H1 (cell line): ENCODE results near the gene NLGN4Y. TPM values are rescaled to one million over a fixed set of nuclear protein-coding genes. Genes with fewer than 3 reads are reported as not detected.

Experiments used
- CTCF ChIA-PET: fragments of 300-600 bp; sonication (Branson Sonifier 250); formaldehyde crosslinking; loops from one replicate; lab custom pipeline; 2021; ENCODE audit not compliant: partially characterized antibody; lab: Charles Lee
- POLR2A ChIA-PET: fragments of 300-600 bp; sonication (Branson Sonifier 250); formaldehyde crosslinking; loops from one replicate; lab custom pipeline; 2021; ENCODE audit warnings: inconsistent platforms; ENCODE audit not compliant: partially characterized antibody; lab: Charles Lee
- DNase-seq, 2 experiments: peaks; one replicate each; pipeline versions ENCODE4 v3.0.0 to v3.0.0-alpha.2; 2010 to 2022; ENCODE audit warnings: low spot score in 2 of 2, low read depth in 1 of 2, mixed read lengths in 1 of 2
- FAIRE-seq: peaks from 2 replicates; lab custom pipeline; 2011; peaks lifted over from hg19 to GRCh38; lab: Jason Lieb, UNC
- H2AFZ ChIP-seq: 2 replicates; pipeline ENCODE4 v1.8.1; 2012; ENCODE audit warnings: low read length, inconsistent platforms
- H2AK5ac ChIP-seq: 2 replicates; pipeline ENCODE4 v1.6.1; 2013; ENCODE audit warnings: low read depth, low read length
- H2BK120ac ChIP-seq: replicated peaks from 2 replicates; pipeline ENCODE3; 2013; ENCODE audit warnings: low read depth, low read length, inconsistent platforms
- H2BK12ac ChIP-seq: 2 replicates; pipeline ENCODE4 v1.6.1; 2013; ENCODE audit warnings: low read depth, low read length
- H2BK15ac ChIP-seq: 2 replicates; pipeline ENCODE4 v1.6.1; 2013; ENCODE audit warnings: low read length
- H2BK20ac ChIP-seq: 2 replicates; pipeline ENCODE4 v1.6.1; 2013; ENCODE audit warnings: low read length
- H2BK5ac ChIP-seq: 2 replicates; pipeline ENCODE4 v1.6.1; 2013; ENCODE audit warnings: low read depth, low read length
- H3K14ac ChIP-seq: 2 replicates; pipeline ENCODE4 v1.6.1; 2013; ENCODE audit warnings: inconsistent platforms; ENCODE audit not compliant: insufficient read length
- H3K18ac ChIP-seq: 2 replicates; pipeline ENCODE4 v1.6.1; 2013; ENCODE audit warnings: low read length; ENCODE audit errors: extremely low read depth
- H3K23ac ChIP-seq: 2 replicates; pipeline ENCODE4 v1.6.1; 2013; ENCODE audit warnings: inconsistent platforms; ENCODE audit not compliant: insufficient read length
- H3K23me2 ChIP-seq: 2 replicates; pipeline ENCODE4 v1.6.1; 2013; ENCODE audit warnings: low read depth, low read length
- H3K27ac ChIP-seq: 2 replicates; pipeline ENCODE4 v1.6.1; 2011; ENCODE audit warnings: low read depth, low read length, inconsistent platforms
- H3K27me3 ChIP-seq, 4 experiments: replicated peaks in 1 of 4; 1 replicate in 1 of 4; 2 replicates in 3 of 4; pipeline versions ENCODE4 v1.6.1 to v1.8.1; 2011 to 2013; ENCODE audit warnings: low read length in 3 of 4, mild to moderate bottlenecking in 3 of 4, inconsistent platforms in 2 of 4, mixed read lengths in 2 of 4, moderate library complexity in 1 of 4; ENCODE audit not compliant: control insufficient read depth in 3 of 4, insufficient read depth in 3 of 4; ENCODE audit errors: extremely low read depth in 1 of 4
- H3K36me3 ChIP-seq, 4 experiments: 2 replicates each; pipeline versions ENCODE4 v1.6.1 to v1.8.1; 2011 to 2013; ENCODE audit warnings: mild to moderate bottlenecking in 4 of 4, low read length in 3 of 4, moderate library complexity in 2 of 4, control low read depth in 1 of 4, inconsistent platforms in 1 of 4; ENCODE audit not compliant: insufficient read depth in 4 of 4, control insufficient read depth in 2 of 4
- H3K4ac ChIP-seq: replicated peaks from 2 replicates; pipeline ENCODE3; 2013; ENCODE audit warnings: low read length, low read depth, mixed read lengths, inconsistent platforms; ENCODE audit not compliant: insufficient read length
- H3K4me1 ChIP-seq, 4 experiments: replicated peaks in 1 of 4; 1 replicate in 1 of 4; 2 replicates in 3 of 4; pipeline versions ENCODE4 v1.6.1 to v1.8.1; 2011 to 2013; ENCODE audit warnings: low read length in 3 of 4, inconsistent platforms in 2 of 4, mixed read lengths in 1 of 4; ENCODE audit not compliant: insufficient read depth in 4 of 4, control insufficient read depth in 3 of 4
- H3K4me2 ChIP-seq, 2 experiments: 2 replicates each; pipeline versions ENCODE4 v1.6.1 to v1.8.1; 2011 to 2013; ENCODE audit warnings: low read depth in 2 of 2, low read length in 2 of 2, control low read depth in 1 of 2, inconsistent platforms in 1 of 2, mild to moderate bottlenecking in 1 of 2; ENCODE audit not compliant: insufficient read depth in 1 of 2
- H3K4me3 ChIP-seq, 4 experiments: fragments of 200-600, 300-600 bp in 1 of 4; sonication (generic), shearing (Covaris generic), sonication (Bioruptor Twin) in 1 of 4; 2 replicates each; pipeline versions ENCODE4 v1.5.1 to v1.8.1; 2011 to 2016; ENCODE audit warnings: low read length in 4 of 4, low read depth in 3 of 4, control low read depth in 2 of 4, inconsistent platforms in 2 of 4, mild to moderate bottlenecking in 2 of 4, mixed read lengths in 1 of 4, moderate library complexity in 1 of 4; ENCODE audit not compliant: insufficient read depth in 2 of 4; ENCODE audit errors: extremely low read depth in 1 of 4
- H3K56ac ChIP-seq: replicated peaks from 2 replicates; pipeline ENCODE3; 2013; ENCODE audit warnings: low read depth, mild to moderate bottlenecking, mixed read lengths, low read length, inconsistent platforms; ENCODE audit not compliant: insufficient read length
- H3K79me1 ChIP-seq: 2 replicates; pipeline ENCODE4 v1.6.1; 2013; ENCODE audit warnings: low read depth, low read length, control low read depth
- H3K79me2 ChIP-seq, 2 experiments: 2 replicates each; pipeline versions ENCODE4 v1.6.1 to v1.8.1; 2012 to 2013; ENCODE audit warnings: low read length in 2 of 2, mild to moderate bottlenecking in 2 of 2, inconsistent platforms in 1 of 2; ENCODE audit not compliant: insufficient read depth in 2 of 2, control insufficient read depth in 1 of 2
- H3K9ac ChIP-seq, 4 experiments: replicated peaks in 1 of 4; 1 replicate in 1 of 4; 2 replicates in 3 of 4; pipeline versions ENCODE4 v1.6.1 to v1.8.1; 2011 to 2013; ENCODE audit warnings: low read depth in 3 of 4, low read length in 3 of 4, control low read depth in 2 of 4, mild to moderate bottlenecking in 2 of 4, moderate library complexity in 2 of 4, inconsistent platforms in 1 of 4; ENCODE audit errors: extremely low read depth in 1 of 4
- H3K9me3 ChIP-seq, 2 experiments: 2 replicates each; pipeline versions ENCODE4 v1.6.1 to v1.8.1; 2012 to 2013; ENCODE audit warnings: mild to moderate bottlenecking in 2 of 2, moderate library complexity in 2 of 2, control low read depth in 1 of 2, inconsistent platforms in 1 of 2, low read depth in 1 of 2, low read length in 1 of 2, mixed read lengths in 1 of 2; ENCODE audit not compliant: insufficient read depth in 2 of 2
- H4K20me1 ChIP-seq, 2 experiments: replicated peaks in 1 of 2; 2 replicates each; pipeline versions ENCODE3 to v1.8.1; 2011 to 2013; ENCODE audit warnings: inconsistent platforms in 2 of 2, low read length in 2 of 2, mild to moderate bottlenecking in 1 of 2; ENCODE audit not compliant: insufficient read depth in 2 of 2, control insufficient read depth in 1 of 2
- H4K5ac ChIP-seq: 2 replicates; pipeline ENCODE4 v1.6.1; 2013; ENCODE audit warnings: low read length, low read depth, mixed read lengths, inconsistent platforms; ENCODE audit not compliant: insufficient read length
- H4K8ac ChIP-seq: 2 replicates; pipeline ENCODE4 v1.8.0; 2013; ENCODE audit warnings: mild to moderate bottlenecking, moderate library complexity, low read length, inconsistent platforms; ENCODE audit not compliant: insufficient read depth; ENCODE audit errors: extremely low read depth
- H4K91ac ChIP-seq: replicated peaks from 2 replicates; pipeline ENCODE3; 2013; ENCODE audit warnings: low read length, mixed read lengths, inconsistent platforms; ENCODE audit not compliant: insufficient read length
- ASH2L ChIP-seq: fragments of 200-600, 300-600 bp; sonication (generic); IDR thresholded peaks from one replicate; pipeline ENCODE4 v1.7.1; 2017; ENCODE audit warnings: low read length
- CREB1 ChIP-seq: IDR thresholded peaks from 2 replicates; pipeline ENCODE4 v1.6.1; 2012; ENCODE audit warnings: inconsistent platforms
- EZH2 ChIP-seq: fragments of 200-600 bp; sonication (generic); IDR thresholded peaks from 2 replicates; pipeline ENCODE4 v1.7.1; 2012; ENCODE audit warnings: low read depth, mild to moderate bottlenecking, moderate library complexity, low read length, inconsistent platforms; ENCODE audit not compliant: severe bottlenecking
- KDM5A ChIP-seq: fragments of 200-600 bp; IDR thresholded peaks from 2 replicates; pipeline ENCODE4 v1.7.1; 2012; ENCODE audit warnings: mild to moderate bottlenecking, low read length, inconsistent platforms, mixed read lengths
- MAFK ChIP-seq: IDR thresholded peaks from 2 replicates; pipeline ENCODE4 v1.6.1; 2012; ENCODE audit warnings: low read depth, mild to moderate bottlenecking, improper control_type of control experiment, low read length
- POU5F1 ChIP-seq: IDR thresholded peaks from 2 replicates; pipeline ENCODE4 v1.6.1; 2011; ENCODE audit warnings: low read depth, mild to moderate bottlenecking, low read length, moderate library complexity
- RXRA ChIP-seq: IDR thresholded peaks from 2 replicates; pipeline ENCODE4 v1.6.1; 2011; ENCODE audit warnings: low read depth, mild to moderate bottlenecking, low read length, moderate library complexity; ENCODE audit not compliant: insufficient read depth
- SUZ12 ChIP-seq: fragments of 200-600 bp; sonication (generic); IDR thresholded peaks from 2 replicates; pipeline ENCODE4 v1.6.1; 2012; ENCODE audit warnings: mild to moderate bottlenecking, inconsistent platforms, low read length, moderate library complexity, mixed read lengths
- TCF12 ChIP-seq: IDR thresholded peaks from 2 replicates; pipeline ENCODE4 v1.6.1; 2011; ENCODE audit warnings: low read depth, mild to moderate bottlenecking, low read length
- USF2 ChIP-seq: IDR thresholded peaks from 2 replicates; pipeline ENCODE4 v1.6.1; 2011; ENCODE audit warnings: low read length, improper control_type of control experiment
- polyA plus RNA-seq, 7 experiments: library from polyadenylated mRNA; depleted of rRNA in 3 of 7; stranded (reverse) in 5 of 7; unstranded in 2 of 7; fragments of >200 nt in 5 of 7; fragments of 200-250 nt in 2 of 7; gene quantifications; 1 replicate in 5 of 7; 2 replicates in 1 of 7; 4 replicates in 1 of 7; pipeline versions ENCODE4 v1.2.1 to v1.2.3, GENCODE V29; 2011 to 2013; ENCODE audit warnings: missing spikeins in 2 of 7, mixed read lengths in 2 of 7
- total RNA-seq: library from RNA; stranded (reverse); fragmentation: NEBNext Ultra II Directional; extraction: Animal tissue kit (Norgen Biotek cat#: 25700); gene quantifications from 2 replicates; pipeline ENCODE4 v1.2.1, GENCODE V29; 2021

Gene NLGN4Y
- total and polyA plus RNA-seq, 2 of the 8 experiments (the other 6 are each of a cell fraction or from before 2014, with no cell fraction given), result 35.7 to 51.3 TPM

DNA sequence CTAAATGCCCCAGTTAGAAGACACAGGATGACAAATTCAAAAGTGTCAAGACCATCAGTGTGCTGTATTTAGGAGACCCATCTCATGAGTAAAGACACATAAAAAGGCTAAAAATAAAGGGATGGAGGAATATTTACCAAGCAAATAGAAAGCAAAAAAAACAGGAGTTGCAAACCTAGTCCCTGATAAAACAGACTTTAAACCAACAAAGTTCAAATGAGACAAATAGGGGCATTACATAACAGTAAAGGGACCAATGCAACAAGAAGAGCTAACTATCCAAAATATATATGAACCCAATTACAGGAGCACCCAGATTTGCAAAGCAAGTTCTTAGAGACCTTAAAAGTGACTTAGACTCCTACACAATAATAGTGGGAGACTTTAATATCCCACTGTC, 336.1 kb downstream of the NLGN4Y start:
- no peak overlapping the region for H3K14ac ChIP-seq
- CTCF ChIA-PET, result no interaction called here
- H4K20me1 ChIP-seq, result no peaks in the 10 kb centered on the region

More for the DNA sequence above, 336.1 kb downstream of the NLGN4Y start:
- H3K4me3 ChIP-seq, result no peak overlapping the region
- no peaks in the 10 kb centered on the region for H3K79me2 ChIP-seq
- H3K18ac ChIP-seq, result no peak overlapping the region
- no peaks in the 10 kb centered on the region for H3K9me3 ChIP-seq
- H2BK20ac ChIP-seq, result no peak overlapping the region
- H3K23me2 ChIP-seq, result no peaks in the 10 kb centered on the region
- H3K36me3 ChIP-seq, result no peaks in the 10 kb centered on the region
- TF ChIP-seq KDM5A (no peak), TCF12 (no peak), MAFK (no peak), SUZ12 (no peak), USF2 (no peak), EZH2 (no peak), RXRA (no peak), ASH2L (no peak), CREB1 (no peak), POU5F1 (no peak)
- no peak overlapping the region for H3K23ac ChIP-seq
- H4K8ac ChIP-seq, result no peak overlapping the region
- FAIRE-seq (no peak), DNase-seq (no peak)
- POLR2A ChIA-PET, result no interaction called here
- no peak overlapping the region for H4K91ac ChIP-seq
- H2BK15ac ChIP-seq, result no peak overlapping the region
- no peak overlapping the region for H3K27ac ChIP-seq
- H3K4me2 ChIP-seq, result no peak overlapping the region
- H3K56ac ChIP-seq, result no peak overlapping the region
- no peak overlapping the region for H2BK120ac ChIP-seq
- H2BK12ac ChIP-seq, result no peak overlapping the region
- H3K27me3 ChIP-seq, result no peaks in the 10 kb centered on the region
- H3K79me1 ChIP-seq, result no peaks in the 10 kb centered on the region
- no peak overlapping the region for H2AK5ac ChIP-seq
- no peak overlapping the region for H4K5ac ChIP-seq
- H2AFZ ChIP-seq, result no peak overlapping the region
- no peak overlapping the region for H3K9ac ChIP-seq
- no peak overlapping the region for H2BK5ac ChIP-seq
- no peak overlapping the region for H3K4ac ChIP-seq
- peaks cover 0 to 4% (median 1%) of the 10 kb centered on the region in 4 experiments; a peak in 3 of 7 replicates for H3K4me1 ChIP-seq
